Tibial artery (tissue), 4 donors: ENCODE data around the gene HOXB1.

Experiments used
- DNase-seq, 2 donors: peaks; one replicate each; pipeline ENCODE4 v3.0.0-alpha.2; 2019
- H3K27ac ChIP-seq, 2 donors: fragments of 200-600 bp; sonication (generic) in 1 of 2; 1 replicate in 1 of 2; 2 replicates in 1 of 2; pipeline ENCODE4 v1.5.1; 2018 to 2019; ENCODE audit warnings: mild to moderate bottlenecking in 1 of 2
- H3K27me3 ChIP-seq, 2 donors: fragments of 200-600 bp; sonication (generic) in 1 of 2; one replicate each; pipeline versions ENCODE4 v1.5.1 to v1.6.0; 2016 to 2019
- H3K36me3 ChIP-seq, 3 donors: fragments of 200-600 bp; sonication (generic) in 2 of 3; one replicate each; pipeline ENCODE4 v1.5.1; 2016 to 2019; ENCODE audit warnings: mild to moderate bottlenecking in 2 of 3
- H3K4me1 ChIP-seq, 4 donors: fragments of 200-600 bp; sonication (generic) in 2 of 4; 1 replicate in 3 of 4; 2 replicates in 1 of 4; pipeline ENCODE4 v1.5.1; 2016 to 2019
- H3K4me3 ChIP-seq, 2 donors: fragments of 200-600 bp; sonication (generic) in 1 of 2; 1 replicate in 1 of 2; 2 replicates in 1 of 2; pipeline ENCODE4 v1.5.1; 2018 to 2019; ENCODE audit warnings: mild to moderate bottlenecking in 2 of 2
- H3K9me3 ChIP-seq, 3 donors: fragments of 200-600 bp; sonication (generic) in 1 of 3; one replicate each; pipeline ENCODE4 v1.5.1; 2016 to 2019
- intact Hi-C: fragments of 100-400 bp; cut with DNase I; formaldehyde crosslinking; loops from one replicate; pipeline ENCODE4 v1.15.0; 2023; ENCODE audit warnings: low total_unique reads
- TF ChIP-seq, protein P1 (sequence below), 2 experiments: fragments of 200-600 bp in 1 of 2; fragments of 450-650 bp in 1 of 2; IDR thresholded peaks; one replicate each; pipeline ENCODE4 v1.5.1; 2017 to 2019; ENCODE audit warnings: antibody characterized with exemption in 2 of 2, mild to moderate bottlenecking in 1 of 2, moderate library complexity in 1 of 2

HOXB1 gene

DNA sequence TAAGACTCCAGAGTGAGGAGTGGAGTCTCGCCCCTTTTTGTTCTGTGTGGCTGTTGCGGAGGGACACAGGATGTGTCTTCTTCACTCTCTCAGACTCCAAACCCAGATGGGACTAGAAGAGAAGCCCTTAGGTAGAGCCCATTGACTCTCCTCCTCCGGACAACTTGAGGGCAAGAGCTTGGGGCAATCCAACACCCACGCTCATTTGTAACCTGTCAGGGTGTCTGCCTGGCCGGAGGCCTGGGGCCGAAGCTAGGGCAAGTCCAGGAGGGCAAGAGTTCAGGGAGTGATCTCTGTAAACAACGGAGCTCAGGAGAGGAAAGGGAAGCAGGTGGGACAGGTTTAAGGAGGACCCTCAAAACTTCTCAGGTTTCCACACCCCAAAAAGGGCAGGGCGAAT is 1.4 kb upstream of the HOXB1 start:
- no peaks in the 10 kb centered on the region for H3K36me3 ChIP-seq
- H3K4me1 ChIP-seq: peaks cover 0 to under 1% (median 0%) of the 10 kb centered on the region in 4 donors
- H3K27ac ChIP-seq: no peak overlapping the region
- no peak overlapping the region for H3K4me3 ChIP-seq
- no peak for DNase-seq
- intact Hi-C loops: no loop called here
- peaks cover 0 to 38% of the 10 kb centered on the region in 2 donors for H3K27me3 ChIP-seq
- no peaks in the 10 kb centered on the region for H3K9me3 ChIP-seq
- TF ChIP-seq, protein P1, sequence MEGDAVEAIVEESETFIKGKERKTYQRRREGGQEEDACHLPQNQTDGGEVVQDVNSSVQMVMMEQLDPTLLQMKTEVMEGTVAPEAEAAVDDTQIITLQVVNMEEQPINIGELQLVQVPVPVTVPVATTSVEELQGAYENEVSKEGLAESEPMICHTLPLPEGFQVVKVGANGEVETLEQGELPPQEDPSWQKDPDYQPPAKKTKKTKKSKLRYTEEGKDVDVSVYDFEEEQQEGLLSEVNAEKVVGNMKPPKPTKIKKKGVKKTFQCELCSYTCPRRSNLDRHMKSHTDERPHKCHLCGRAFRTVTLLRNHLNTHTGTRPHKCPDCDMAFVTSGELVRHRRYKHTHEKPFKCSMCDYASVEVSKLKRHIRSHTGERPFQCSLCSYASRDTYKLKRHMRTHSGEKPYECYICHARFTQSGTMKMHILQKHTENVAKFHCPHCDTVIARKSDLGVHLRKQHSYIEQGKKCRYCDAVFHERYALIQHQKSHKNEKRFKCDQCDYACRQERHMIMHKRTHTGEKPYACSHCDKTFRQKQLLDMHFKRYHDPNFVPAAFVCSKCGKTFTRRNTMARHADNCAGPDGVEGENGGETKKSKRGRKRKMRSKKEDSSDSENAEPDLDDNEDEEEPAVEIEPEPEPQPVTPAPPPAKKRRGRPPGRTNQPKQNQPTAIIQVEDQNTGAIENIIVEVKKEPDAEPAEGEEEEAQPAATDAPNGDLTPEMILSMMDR (IDR thresholded peaks at IDR 0.05): no peak

DNA sequence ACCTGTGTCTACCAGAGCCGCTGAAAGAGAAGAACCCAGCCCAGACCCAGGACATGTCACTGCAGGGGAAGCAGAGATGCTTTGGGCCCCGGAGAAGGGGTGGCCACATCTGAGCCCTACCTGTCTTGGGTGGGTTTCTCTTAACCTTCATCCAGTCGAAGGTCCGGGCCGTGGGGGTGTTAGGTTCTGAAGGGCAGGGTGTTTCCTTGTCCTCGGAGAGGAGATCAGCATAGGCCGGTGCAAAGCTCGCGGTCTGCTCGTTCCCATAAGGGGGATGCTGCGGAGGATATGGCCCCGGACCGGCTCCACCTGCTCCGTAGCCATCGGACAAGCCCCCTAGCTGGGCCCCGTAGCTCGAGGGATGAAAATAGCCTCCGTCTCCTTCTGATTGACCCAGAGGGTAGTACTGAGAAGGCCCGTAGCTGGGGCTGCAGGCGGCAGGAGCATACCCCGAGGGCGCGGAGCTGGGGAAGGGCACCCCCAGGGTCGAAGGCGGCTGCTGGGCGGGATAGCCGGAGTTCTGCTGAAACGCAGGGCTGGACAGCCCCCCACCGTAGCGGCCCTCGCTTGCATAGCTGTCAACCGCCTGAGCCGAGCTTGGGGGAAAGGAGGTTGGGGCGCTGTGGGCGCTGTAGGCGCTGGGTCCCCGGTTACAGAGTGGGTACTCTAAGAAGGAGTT is 464 bp downstream of the HOXB1 start:
- peaks cover 0 to 50% of the 10 kb centered on the region in 2 donors for H3K27me3 ChIP-seq
- no peaks in the 10 kb centered on the region for H3K9me3 ChIP-seq
- H3K4me3 ChIP-seq: no peak overlapping the region
- H3K27ac ChIP-seq: no peak overlapping the region
- no peak for DNase-seq
- peaks cover 0 to 5% (median 0%) of the 10 kb centered on the region in 4 donors for H3K4me1 ChIP-seq
- intact Hi-C loops: no loop called here
- H3K36me3 ChIP-seq: no peaks in the 10 kb centered on the region
- TF ChIP-seq, protein P1 (IDR thresholded peaks at IDR 0.05): no peak

DNA sequence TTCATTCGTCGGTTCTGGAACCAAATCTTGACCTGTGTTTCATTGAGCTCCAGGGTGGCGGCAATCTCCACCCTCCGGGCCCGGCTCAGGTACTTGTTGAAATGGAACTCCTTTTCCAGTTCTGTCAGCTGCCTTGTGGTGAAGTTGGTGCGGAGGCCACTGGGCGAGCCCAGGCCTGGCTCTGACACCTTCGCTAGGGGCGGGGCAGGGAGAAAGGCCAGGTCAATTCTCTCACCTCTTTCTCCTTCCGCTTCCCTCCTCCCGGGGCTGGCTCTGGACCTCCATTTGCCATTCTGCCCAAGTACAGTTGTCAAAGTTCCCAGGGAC is 1.2 kb downstream of the HOXB1 start:
- Histone ChIP-seq H3K27me3 (peaks cover 0 to 50% of the 10 kb centered on the region in 2 donors), H3K36me3 (no peaks in the 10 kb centered on the region), H3K9me3 (no peaks in the 10 kb centered on the region), H3K4me3 (no peak overlapping the region), H3K4me1 (peaks cover 0 to 5% (median 0%) of the 10 kb centered on the region in 4 donors), H3K27ac (no peak overlapping the region)
- TF ChIP-seq, protein P1 (IDR thresholded peaks at IDR 0.05): no peak
- intact Hi-C loops: no loop called here
- DNase-seq: no peak

DNA sequence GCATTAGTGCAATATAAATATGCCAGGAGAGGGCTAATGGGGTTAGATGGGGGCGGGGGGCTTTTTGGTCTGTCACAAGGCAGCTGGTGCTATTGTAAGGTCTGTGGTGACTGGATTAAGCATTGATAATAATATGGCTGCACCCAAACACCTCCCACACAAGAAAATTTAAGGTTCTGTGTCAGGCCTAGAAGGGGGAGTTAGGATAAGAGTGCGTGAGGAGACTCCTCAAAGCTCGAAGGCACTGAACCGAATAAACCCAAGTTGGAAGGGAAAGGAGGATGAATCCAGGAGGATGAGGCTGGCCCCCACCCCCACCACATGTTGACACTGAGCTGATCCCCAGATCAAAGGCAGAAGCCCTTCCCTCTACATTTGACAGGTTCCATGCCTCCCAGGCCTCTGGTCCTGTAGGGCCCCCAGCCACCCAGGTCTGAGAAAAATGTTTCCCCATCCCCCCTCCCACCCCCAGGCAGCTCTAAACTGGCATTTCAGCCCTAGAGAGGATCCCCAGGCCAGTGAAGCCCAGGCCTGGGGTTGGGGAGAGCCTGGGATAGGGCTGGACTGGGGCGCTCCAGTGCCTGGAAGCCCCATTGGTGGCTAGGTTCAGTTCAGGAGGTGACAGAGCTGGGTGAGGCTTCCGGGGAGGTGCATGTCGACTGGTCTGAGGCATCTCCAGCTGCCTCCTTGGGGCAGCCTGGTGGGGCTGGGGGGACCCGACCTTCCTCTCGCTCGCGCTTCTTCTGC is 1.7 kb downstream of the HOXB1 start:
- H3K9me3 ChIP-seq: no peaks in the 10 kb centered on the region
- H3K27ac ChIP-seq: no peak overlapping the region
- intact Hi-C loops: no loop called here
- TF ChIP-seq, protein P1 (IDR thresholded peaks at IDR 0.05): no peak
- peaks cover 0 to 50% of the 10 kb centered on the region in 2 donors for H3K27me3 ChIP-seq
- peaks cover 0 to 5% (median 0%) of the 10 kb centered on the region in 4 donors for H3K4me1 ChIP-seq
- H3K4me3 ChIP-seq: no peak overlapping the region
- DNase-seq: no peak
- H3K36me3 ChIP-seq: no peaks in the 10 kb centered on the region

DNA sequence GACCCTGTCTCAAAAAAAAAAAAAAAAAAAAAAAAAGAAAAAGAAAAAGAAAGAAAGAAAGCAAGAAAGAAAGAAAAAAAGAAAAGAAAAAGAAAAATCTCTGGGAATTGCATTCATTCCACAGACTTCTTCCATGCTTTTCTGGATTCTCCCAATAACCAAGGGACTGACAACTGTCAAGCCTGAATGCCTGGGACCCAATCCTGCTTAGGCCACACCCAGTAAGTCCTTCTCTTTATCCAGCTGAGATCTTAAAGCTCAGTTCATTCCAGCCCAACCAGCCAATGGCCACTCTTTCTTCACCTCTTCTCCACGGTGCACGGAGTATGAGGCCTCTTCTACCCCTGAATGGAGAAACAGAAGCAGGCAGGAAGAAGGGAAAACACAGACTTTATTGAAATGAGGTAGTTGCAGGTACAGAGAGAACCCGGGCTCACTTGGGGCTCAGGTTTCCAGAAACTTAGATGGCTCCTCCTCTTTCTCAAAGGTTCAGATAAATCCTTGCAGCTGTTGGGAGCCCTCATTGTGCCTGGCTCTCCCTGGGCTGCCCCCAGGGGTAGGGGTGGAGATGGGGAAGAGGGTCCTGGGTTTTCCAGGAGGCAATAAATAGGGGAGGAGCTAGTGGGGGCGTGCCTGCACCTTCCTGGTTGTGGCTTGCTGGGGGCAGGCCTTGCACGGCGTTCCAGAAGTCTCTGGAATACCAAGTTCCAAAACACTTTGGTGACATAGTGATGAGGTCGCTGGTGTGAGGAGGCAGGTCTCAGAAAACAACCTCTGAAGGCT is 2.5 kb downstream of the HOXB1 start:
- H3K4me1 ChIP-seq: peaks cover 0 to 5% (median 0%) of the 10 kb centered on the region in 4 donors
- TF ChIP-seq, protein P1 (IDR thresholded peaks at IDR 0.05): no peak
- DNase-seq: no peak
- no peak overlapping the region for H3K27ac ChIP-seq
- H3K9me3 ChIP-seq: no peaks in the 10 kb centered on the region
- intact Hi-C loops: no loop called here
- no peak overlapping the region for H3K4me3 ChIP-seq
- no peaks in the 10 kb centered on the region for H3K36me3 ChIP-seq
- peaks cover 0 to 50% of the 10 kb centered on the region in 2 donors for H3K27me3 ChIP-seq
